Tibial nerve (tissue), 4 donors: Measurements from ENCODE around the gene ROBO3.

Experiments used
- EP300 ChIP-seq, 2 donors: sonication (generic); formaldehyde crosslinking; IDR thresholded peaks; one replicate each; pipeline ENCODE4 v1.6.1; 2017; ENCODE audit warnings: antibody characterized with exemption in 2 of 2, mild to moderate bottlenecking in 1 of 2
- POLR2A ChIP-seq, 2 donors: fragments of 450-650 bp; IDR thresholded peaks; one replicate each; pipeline ENCODE4 v1.6.1; 2017; ENCODE audit warnings: antibody characterized with exemption in 2 of 2, mild to moderate bottlenecking in 2 of 2, moderate library complexity in 2 of 2
- TF ChIP-seq, protein P1 (sequence below), 5 experiments: fragments of 200-600 bp in 3 of 5; fragments of 450-650 bp in 2 of 5; sonication (generic) in 3 of 5; IDR thresholded peaks; one replicate each; pipeline ENCODE4 v1.5.1; 2016 to 2019; ENCODE audit warnings: antibody characterized with exemption in 5 of 5, mild to moderate bottlenecking in 3 of 5, moderate library complexity in 2 of 5

DNA sequence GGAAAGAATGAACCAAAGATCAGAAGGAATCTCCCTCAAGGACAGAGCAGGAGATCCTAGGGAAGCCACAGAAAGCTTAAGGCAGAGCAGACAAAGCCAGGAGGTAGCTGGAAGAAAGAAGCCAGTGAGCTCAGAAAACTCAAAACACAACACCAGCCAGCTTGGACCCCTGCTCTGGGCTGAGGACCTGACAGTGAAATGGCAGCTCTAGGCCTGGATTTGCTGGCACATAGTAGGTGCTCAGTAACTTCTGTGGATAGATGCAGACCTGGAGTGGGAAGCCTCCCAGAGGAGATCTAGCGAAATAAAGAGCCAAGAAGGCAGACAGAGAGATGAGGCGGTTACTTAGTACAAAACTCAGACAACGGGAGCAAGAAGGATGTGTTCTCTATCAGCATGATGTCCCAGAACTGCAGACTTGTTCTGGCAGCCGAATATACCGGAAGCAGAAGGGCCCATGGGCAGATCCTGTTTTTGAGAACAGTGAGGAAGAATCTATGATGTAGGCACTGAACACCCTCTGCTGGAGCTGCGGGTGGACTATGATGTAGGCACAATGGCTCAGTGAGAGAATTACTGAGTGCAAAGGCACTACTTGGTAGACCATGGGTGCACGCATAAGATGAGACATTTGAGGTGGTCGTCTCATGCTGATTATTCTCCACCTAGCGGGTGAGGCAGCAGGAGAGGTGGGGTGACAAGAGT, 27.7 kb downstream of the ROBO3 start:
- TF ChIP-seq, protein P1, sequence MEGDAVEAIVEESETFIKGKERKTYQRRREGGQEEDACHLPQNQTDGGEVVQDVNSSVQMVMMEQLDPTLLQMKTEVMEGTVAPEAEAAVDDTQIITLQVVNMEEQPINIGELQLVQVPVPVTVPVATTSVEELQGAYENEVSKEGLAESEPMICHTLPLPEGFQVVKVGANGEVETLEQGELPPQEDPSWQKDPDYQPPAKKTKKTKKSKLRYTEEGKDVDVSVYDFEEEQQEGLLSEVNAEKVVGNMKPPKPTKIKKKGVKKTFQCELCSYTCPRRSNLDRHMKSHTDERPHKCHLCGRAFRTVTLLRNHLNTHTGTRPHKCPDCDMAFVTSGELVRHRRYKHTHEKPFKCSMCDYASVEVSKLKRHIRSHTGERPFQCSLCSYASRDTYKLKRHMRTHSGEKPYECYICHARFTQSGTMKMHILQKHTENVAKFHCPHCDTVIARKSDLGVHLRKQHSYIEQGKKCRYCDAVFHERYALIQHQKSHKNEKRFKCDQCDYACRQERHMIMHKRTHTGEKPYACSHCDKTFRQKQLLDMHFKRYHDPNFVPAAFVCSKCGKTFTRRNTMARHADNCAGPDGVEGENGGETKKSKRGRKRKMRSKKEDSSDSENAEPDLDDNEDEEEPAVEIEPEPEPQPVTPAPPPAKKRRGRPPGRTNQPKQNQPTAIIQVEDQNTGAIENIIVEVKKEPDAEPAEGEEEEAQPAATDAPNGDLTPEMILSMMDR (IDR thresholded peaks at IDR 0.05) = peak in 1 of 5 experiments; percentile 11
- no peak for TF ChIP-seq POLR2A (IDR thresholded peaks at IDR 0.05)
- peak in 1 of 2 donors; percentile 41 for TF ChIP-seq EP300 (IDR thresholded peaks at IDR 0.05)
